ENCODE results near the gene ILF3. TPM values are rescaled to one million over a fixed set of nuclear protein-coding genes. Genes with fewer than 3 reads are reported as not detected.

Gene ILF3
- polyA plus RNA-seq, 1 donor from 2014 or later: 106 TPM

- Mint-ChIP-seq H3K4me3 (peak overlapping the region in 1 of 4 donors; percentile 27), H3K27me3 (no peaks in the 10 kb centered on the region), H3K9me3 (no peaks in the 10 kb centered on the region), H3K36me3 (no peaks in the 10 kb centered on the region), H3K4me1 (peaks cover 5 to 8% (median 6%) of the 10 kb centered on the region in 3 donors), H3K27ac (no peak overlapping the region)
These were observed 19.7 kb upstream of the ILF3 start for GRCh38 chr19:10634430-10634829.

GRCh38 chr19:10634963-10635362 lies 19.2 kb upstream of the ILF3 start:
- H3K27me3 Mint-ChIP-seq: no peaks in the 10 kb centered on the region
- no peaks in the 10 kb centered on the region for H3K9me3 Mint-ChIP-seq
- H3K36me3 Mint-ChIP-seq: no peaks in the 10 kb centered on the region
- H3K4me1 Mint-ChIP-seq: peaks cover 5 to 12% (median 11%) of the 10 kb centered on the region in 3 donors
- peak overlapping the region in 2 of 3 donors; percentile 4 to 45 for H3K27ac Mint-ChIP-seq
- H3K4me3 Mint-ChIP-seq: peak overlapping the region in 1 of 4 donors; percentile 2

DNA sequence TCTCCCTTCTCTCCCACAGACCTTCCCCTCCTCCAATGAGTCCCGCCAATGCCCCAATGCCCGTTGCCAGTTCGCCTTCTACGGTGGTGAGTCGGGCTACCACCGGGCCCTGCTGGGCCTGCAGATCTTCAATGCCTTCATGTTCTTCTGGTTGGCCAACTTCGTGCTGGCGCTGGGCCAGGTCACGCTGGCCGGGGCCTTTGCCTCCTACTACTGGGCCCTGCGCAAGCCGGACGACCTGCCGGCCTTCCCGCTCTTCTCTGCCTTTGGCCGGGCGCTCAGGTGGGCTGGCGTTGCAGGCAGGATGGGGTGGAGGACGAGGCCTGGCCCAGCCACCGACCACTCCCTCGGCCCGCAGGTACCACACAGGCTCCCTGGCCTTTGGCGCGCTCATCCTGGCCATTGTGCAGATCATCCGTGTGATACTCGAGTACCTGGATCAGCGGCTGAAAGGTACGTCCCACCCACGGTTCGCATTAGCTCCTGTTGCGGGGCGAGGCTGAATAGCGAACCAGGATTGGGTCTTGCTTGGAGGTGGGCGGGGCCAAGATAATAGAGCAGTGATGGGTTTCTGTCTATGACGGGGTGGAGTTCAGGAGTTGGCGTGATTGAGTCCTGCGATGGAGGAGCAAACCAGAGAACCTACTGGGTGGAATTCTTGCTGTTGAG lies 17.7 kb upstream of the ILF3 start:
- no peaks in the 10 kb centered on the region for H3K9me3 Mint-ChIP-seq
- peaks cover 5 to 12% (median 12%) of the 10 kb centered on the region in 3 donors for H3K4me1 Mint-ChIP-seq
- H3K27me3 Mint-ChIP-seq: no peaks in the 10 kb centered on the region
- H3K36me3 Mint-ChIP-seq: no peaks in the 10 kb centered on the region
- H3K4me3 Mint-ChIP-seq: peak overlapping the region in 1 of 4 donors; percentile 17
- H3K27ac Mint-ChIP-seq: no peak overlapping the region

- H3K36me3 Mint-ChIP-seq: no peaks in the 10 kb centered on the region
- H3K9me3 Mint-ChIP-seq: no peaks in the 10 kb centered on the region
- H3K27me3 Mint-ChIP-seq: no peaks in the 10 kb centered on the region
- H3K27ac Mint-ChIP-seq: peak overlapping the region; percentile 74 to 80 (median 76)
- H3K4me3 Mint-ChIP-seq: peak overlapping the region in 1 of 4 donors; percentile 33
- H3K4me1 Mint-ChIP-seq: peaks cover 5 to 12% (median 12%) of the 10 kb centered on the region in 3 donors
These were observed 16.3 kb upstream of the ILF3 start for GRCh38 chr19:10637894-10638293.

DNA sequence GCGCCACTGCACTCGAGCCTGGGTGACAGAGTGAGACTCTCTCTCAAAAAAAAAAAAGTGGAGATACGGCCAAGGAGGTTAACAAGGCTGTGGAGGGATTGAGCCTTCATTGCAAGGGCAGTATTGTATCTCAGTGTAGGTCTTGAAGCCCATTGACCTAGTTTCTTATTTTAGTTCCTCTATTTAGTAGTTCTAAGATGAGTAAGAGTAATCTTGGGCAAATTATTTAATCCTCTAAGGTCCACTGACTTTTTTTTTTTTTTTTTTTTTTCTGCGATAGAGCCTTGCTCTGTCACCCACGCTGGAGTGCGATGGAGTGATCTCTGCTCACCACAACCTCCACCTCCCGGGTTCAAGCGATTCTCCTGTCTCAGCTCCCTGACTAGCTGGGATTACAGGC lies 14.3 kb upstream of the ILF3 start:
- H3K27me3 Mint-ChIP-seq: no peaks in the 10 kb centered on the region
- H3K36me3 Mint-ChIP-seq: no peaks in the 10 kb centered on the region
- peaks cover 14 to 17% (median 15%) of the 10 kb centered on the region in 3 donors for H3K4me1 Mint-ChIP-seq
- H3K4me3 Mint-ChIP-seq: peak overlapping the region in 3 of 4 donors; percentile 30 to 90 (median 73)
- H3K27ac Mint-ChIP-seq: peak overlapping the region; percentile 60 to 98 (median 87)
- H3K9me3 Mint-ChIP-seq: no peaks in the 10 kb centered on the region

DNA sequence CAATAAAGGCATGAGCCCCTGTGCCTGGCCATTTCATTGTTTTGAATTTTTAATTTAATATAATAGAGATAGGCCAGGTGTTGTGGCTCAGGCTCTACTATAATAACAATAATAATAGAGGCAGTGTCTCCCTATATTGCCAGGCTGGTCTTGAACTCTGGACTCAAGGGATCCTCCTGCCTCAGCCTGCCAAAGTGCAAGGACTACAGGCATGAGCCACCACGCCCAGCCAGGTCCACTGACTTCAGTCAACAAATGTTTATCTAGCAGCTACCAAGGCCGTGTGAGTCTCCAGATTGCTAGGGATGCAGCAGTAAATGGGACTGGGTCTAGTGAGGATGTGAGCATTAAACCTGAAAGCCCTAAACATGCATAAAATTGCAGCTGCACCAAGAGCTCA lies 13.8 kb upstream of the ILF3 start:
- H3K4me1 Mint-ChIP-seq: peaks cover 14 to 17% (median 15%) of the 10 kb centered on the region in 3 donors
- no peaks in the 10 kb centered on the region for H3K36me3 Mint-ChIP-seq
- no peaks in the 10 kb centered on the region for H3K27me3 Mint-ChIP-seq
- no peak overlapping the region for H3K4me3 Mint-ChIP-seq
- no peaks in the 10 kb centered on the region for H3K9me3 Mint-ChIP-seq
- peak overlapping the region; percentile 60 to 98 (median 71) for H3K27ac Mint-ChIP-seq

- Mint-ChIP-seq H3K9me3 (no peaks in the 10 kb centered on the region), H3K4me3 (no peak overlapping the region), H3K36me3 (no peaks in the 10 kb centered on the region), H3K4me1 (peaks cover 14 to 17% (median 14%) of the 10 kb centered on the region in 3 donors), H3K27ac (peak overlapping the region in 1 of 3 donors; percentile 85), H3K27me3 (no peaks in the 10 kb centered on the region)
These were observed 12.9 kb upstream of the ILF3 start for GRCh38 chr19:10641248-10641647.

DNA sequence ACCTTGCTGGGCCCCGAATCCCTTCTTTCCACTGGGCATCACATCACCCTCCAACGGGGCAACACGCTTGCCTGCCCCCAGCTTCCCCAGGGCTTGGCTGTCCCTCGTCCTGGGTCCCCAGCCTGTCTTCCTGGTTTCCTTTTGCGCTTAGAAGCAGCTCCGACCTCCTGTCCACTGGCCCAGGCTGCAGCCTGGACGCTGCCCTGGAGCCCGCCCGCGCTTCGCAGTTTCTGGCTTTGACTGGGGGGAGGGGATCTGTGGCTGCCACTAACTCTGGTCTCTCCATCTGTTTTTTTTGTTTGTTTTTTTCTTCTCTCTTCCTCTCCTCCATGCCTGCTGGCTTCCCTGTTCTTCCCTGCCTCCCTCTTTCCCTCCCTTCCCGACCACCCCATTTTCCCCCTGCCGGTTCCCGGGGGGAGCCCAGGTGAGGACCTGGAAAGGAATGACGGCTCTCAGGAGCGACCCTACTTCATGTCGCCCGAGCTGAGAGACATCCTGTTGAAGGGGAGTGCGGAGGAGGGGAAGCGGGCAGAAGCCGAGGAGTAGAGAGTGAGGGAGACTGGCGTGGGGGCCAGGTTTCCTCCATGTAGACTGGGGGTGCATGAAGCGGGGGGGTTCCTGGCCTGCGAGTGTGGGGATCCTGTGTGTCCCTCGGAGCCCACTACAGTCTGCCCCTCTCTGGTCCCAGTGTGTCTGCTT lies 11.5 kb upstream of the ILF3 start:
- no peaks in the 10 kb centered on the region for H3K9me3 Mint-ChIP-seq
- H3K27ac Mint-ChIP-seq: peak overlapping the region in 2 of 3 donors; percentile 71 to 76
- no peak overlapping the region for H3K4me3 Mint-ChIP-seq
- H3K27me3 Mint-ChIP-seq: no peaks in the 10 kb centered on the region
- H3K36me3 Mint-ChIP-seq: no peaks in the 10 kb centered on the region
- H3K4me1 Mint-ChIP-seq: peaks cover 14 to 17% (median 14%) of the 10 kb centered on the region in 3 donors

- no peaks in the 10 kb centered on the region for H3K27me3 Mint-ChIP-seq
- no peaks in the 10 kb centered on the region for H3K36me3 Mint-ChIP-seq
- H3K27ac Mint-ChIP-seq: peak overlapping the region; percentile 71 to 76 (median 71)
- H3K4me3 Mint-ChIP-seq: peak overlapping the region in 2 of 4 donors; percentile 26 to 63
- H3K4me1 Mint-ChIP-seq: peaks cover 11 to 15% (median 13%) of the 10 kb centered on the region in 3 donors
- H3K9me3 Mint-ChIP-seq: no peaks in the 10 kb centered on the region
These were observed 10.8 kb upstream of the ILF3 start for GRCh38 chr19:10643172-10643967.

- H3K27me3 Mint-ChIP-seq: no peaks in the 10 kb centered on the region
- peak overlapping the region in 2 of 4 donors; percentile 26 to 63 for H3K4me3 Mint-ChIP-seq
- peaks cover 11 to 17% (median 14%) of the 10 kb centered on the region in 3 donors for H3K4me1 Mint-ChIP-seq
- no peaks in the 10 kb centered on the region for H3K36me3 Mint-ChIP-seq
- peak overlapping the region in 2 of 3 donors; percentile 71 to 76 for H3K27ac Mint-ChIP-seq
- H3K9me3 Mint-ChIP-seq: no peaks in the 10 kb centered on the region
These were observed 10.2 kb upstream of the ILF3 start for GRCh38 chr19:10643968-10644259.

- H3K9me3 Mint-ChIP-seq: no peaks in the 10 kb centered on the region
- no peaks in the 10 kb centered on the region for H3K27me3 Mint-ChIP-seq
- no peaks in the 10 kb centered on the region for H3K36me3 Mint-ChIP-seq
- H3K4me1 Mint-ChIP-seq: peaks cover 11 to 13% (median 11%) of the 10 kb centered on the region in 3 donors
- H3K4me3 Mint-ChIP-seq: peak overlapping the region in 2 of 4 donors; percentile 26 to 37
- H3K27ac Mint-ChIP-seq: peak overlapping the region; percentile 63 to 76 (median 71)
These were observed 9.7 kb upstream of the ILF3 start for GRCh38 chr19:10644260-10645007.

DNA sequence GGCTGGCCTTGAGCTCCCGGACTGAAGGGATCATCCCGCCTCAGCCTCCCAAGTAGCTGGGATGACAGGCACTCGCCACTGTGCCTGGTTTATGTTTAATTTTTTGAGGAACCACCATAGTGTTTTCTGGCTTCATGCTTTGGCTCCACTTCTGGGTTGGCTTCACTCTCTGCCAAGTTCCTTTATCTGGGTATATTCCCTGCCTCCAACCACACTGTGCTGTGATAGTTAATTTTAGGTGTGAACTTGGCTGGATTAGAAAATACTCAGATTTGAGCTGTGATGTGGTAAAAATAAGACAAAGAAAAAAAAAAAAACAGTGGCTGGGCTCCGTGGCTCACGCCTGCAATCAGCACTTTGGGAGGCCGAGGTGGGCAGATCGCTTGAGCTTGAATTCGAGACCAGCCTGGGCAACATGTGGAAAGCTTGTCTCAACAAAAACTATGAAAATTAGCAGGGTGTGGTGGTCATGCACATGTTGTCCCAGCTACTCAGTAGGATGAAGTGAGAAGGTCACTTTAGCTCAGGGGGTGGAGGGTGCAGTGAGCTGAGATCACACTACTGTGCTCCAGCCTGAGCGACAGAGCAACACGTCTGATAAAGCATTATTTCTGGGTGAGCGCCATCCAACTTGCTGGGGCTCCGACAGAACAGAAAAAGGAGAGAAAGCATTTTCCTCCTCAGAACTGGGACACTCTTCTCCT lies 7.5 kb upstream of the ILF3 start:
- H3K9me3 Mint-ChIP-seq: no peaks in the 10 kb centered on the region
- H3K27ac Mint-ChIP-seq: peak overlapping the region in 2 of 3 donors; percentile 27 to 39
- H3K27me3 Mint-ChIP-seq: no peaks in the 10 kb centered on the region

DNA sequence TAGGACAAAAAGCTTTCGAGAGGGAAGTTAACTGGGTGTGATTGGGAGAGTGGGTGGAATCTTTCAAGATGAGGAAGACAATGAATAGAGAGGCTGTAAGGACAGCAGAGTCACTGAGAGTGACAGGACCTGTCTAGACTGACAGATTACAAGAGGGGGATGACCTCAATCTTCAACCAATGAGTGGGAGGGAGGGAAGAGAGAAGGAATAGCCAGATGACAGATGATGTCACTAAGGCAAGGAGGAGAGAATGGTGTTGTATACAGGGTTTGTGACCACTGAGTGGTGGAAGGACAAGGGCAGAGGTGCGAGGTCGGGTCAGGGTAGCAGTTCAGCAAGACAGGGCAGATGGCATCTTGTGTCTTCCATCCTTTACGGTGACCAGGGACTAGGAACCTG lies 5.8 kb upstream of the ILF3 start:
- Mint-ChIP-seq H3K4me3 (peak overlapping the region in 1 of 4 donors; percentile 55), H3K4me1 (peaks cover 11 to 21% (median 18%) of the 10 kb centered on the region in 3 donors), H3K27me3 (no peaks in the 10 kb centered on the region), H3K36me3 (peaks cover 1% of the 10 kb centered on the region), H3K9me3 (no peaks in the 10 kb centered on the region), H3K27ac (peak overlapping the region in 1 of 3 donors; percentile 5)

More for the DNA sequence above, 7.5 kb upstream of the ILF3 start:
- peaks cover 5 to 11% (median 11%) of the 10 kb centered on the region in 3 donors for H3K4me1 Mint-ChIP-seq
- H3K36me3 Mint-ChIP-seq: no peaks in the 10 kb centered on the region
- H3K4me3 Mint-ChIP-seq: peak overlapping the region in 1 of 4 donors; percentile 38

- H3K27me3 Mint-ChIP-seq: peaks cover 2% of the 10 kb centered on the region
- peak overlapping the region; percentile 17 to 98 (median 72) for H3K4me3 Mint-ChIP-seq
These were observed 2.3 kb upstream of the ILF3 start for GRCh38 chr19:10651851-10652250.

More at GRCh38 chr19:10651851-10652250, 2.3 kb upstream of the ILF3 start:
- Mint-ChIP-seq H3K4me1 (peaks cover 28 to 30% (median 30%) of the 10 kb centered on the region in 3 donors), H3K36me3 (peaks cover 3% of the 10 kb centered on the region), H3K9me3 (no peaks in the 10 kb centered on the region), H3K27ac (peak overlapping the region; percentile 77 to 99 (median 97))

Data from IgD-negative memory B cell (primary cell).